ENCODE measurements around the gene SORBS1.

The SORBS1 gene

DNA sequence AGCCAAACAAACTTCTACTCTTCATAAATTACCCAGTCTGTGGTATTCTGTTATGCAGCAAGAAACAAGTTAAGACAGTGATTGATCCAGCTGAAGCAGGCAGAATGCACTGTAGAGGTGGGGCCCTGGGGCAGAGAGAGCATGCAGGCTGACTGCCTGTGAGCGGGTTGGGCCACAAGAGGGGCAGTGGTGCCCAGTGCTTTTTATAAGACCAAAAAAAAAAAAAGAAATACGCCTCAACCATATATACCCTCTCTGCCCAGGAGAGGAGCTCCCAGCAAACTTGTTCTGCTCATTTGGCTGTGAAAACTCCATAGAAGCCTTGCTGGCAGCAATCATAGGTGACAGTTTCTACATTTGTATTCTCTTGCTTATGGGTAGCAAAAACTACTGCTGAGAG, 104.7 kb downstream of the SORBS1 start:
- DNase-seq = no peak

DNA sequence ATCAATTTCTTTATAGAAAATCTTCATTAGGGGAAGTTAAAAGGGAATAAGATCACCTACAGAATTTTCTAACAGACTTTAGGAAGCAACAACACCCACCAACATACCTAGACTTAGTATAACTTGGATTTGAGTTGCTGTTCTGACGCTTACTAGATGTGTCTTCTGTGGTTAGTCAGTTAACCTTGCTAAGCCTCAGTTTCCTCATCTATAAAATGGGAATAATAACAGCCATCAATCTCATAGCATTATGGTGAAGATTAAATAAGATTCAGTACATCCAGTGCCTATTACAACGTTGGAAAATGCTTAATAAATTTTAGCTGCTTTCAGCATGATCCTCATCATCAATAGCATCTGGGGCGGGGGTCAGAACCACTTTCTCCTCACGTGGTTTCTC, 106.2 kb downstream of the SORBS1 start:
- DNase-seq = no peak

DNA sequence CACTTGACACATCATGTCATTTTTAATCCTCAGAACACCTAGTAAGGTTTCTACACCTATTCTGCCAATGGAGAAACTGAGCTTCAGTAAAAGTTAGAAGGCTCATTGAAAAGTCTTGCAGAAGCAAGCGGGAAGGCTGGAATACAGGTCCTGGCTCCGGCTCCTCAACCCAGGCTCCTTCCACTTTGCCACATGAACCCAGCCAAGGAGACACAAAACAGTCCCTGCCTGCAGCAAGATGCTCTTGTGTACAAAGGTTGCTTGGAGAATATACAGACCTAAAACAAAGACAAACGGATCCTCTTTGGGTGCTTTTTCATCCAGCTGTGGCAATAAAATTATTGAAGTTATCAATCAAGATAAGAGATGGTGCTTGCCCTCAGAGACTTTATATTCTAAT, 106.8 kb downstream of the SORBS1 start:
- no peak for DNase-seq

DNA sequence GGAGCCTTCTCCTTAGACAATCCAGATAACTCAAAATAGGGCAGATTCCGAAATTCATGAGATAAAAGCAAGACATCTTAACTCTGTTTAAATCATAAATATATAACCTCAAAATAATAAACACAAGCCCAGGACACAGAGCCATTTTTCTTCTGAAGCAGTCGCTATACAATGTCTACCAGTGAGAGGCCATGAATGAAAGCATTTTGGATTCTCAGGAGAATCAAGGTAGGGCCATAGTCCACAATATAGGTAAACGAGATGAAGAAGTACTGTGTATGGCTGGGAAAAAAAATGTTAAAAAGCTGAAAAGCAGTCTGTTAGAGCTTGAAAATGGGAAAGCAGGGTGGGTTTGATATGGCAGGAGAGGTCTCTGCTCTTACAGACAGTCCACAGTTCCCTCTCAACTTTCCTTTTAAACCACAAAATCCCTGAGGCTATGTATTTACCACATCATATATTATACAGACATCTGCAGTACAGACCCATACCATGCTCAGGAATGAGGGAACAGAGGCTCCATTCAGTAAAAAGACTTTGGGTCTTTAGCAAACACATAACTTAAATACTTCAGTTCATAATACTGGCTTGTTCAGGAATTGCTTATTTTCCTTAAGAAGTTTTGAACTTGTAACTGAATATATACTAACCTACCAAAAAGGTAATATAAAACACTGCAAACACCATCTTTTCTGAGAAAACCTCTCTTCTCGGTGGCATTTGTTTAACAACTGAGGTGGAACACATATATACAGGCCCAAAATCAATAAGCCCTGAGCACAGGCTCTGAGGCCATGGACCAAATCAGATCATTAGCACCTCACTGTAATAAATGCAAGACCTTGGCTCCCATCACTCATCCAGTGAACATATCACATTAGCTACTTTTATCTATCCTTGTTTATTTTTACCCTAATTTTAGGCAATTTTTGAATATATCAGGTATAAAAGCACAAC, 109.3 kb downstream of the SORBS1 start:
- no peak for DNase-seq

DNA sequence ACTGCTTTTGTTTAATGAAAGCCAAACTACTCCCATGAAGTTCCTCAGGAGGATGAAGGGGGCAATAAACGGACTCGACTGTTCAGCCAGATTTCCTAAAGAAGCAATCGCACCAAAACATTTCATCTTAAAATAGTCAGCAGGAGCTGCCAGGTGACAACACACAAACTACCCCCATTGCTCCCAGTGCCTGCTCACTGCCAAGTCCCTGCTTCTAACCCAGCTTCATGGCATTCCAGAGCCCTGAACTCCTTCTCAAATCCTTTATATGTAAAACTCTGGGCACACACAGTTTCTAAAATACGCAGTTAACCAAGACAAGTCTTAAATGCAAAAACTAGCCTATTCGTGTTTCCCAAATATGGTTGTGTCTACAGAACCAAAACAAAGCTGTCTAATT, 110.0 kb downstream of the SORBS1 start:
- no peak for DNase-seq

DNA sequence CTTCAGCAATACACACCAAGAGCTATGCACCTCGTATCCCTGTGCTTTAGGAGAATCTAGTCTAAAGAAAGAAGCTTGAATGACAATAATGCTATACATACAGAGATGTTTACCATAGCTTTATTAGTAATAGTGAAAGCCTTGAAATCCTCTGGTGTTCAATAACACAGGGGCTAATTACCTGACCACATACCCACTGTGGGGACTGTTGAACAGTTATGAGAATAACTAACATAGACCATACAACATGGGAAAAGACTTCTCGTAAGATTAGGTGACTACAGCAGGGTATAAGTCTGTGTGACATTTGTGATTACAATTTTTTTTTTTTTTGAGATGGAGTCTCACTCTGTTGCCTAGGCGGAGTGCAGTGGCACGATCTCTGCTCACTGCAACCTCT, 111.0 kb downstream of the SORBS1 start:
- DNase-seq = no peak

DNA sequence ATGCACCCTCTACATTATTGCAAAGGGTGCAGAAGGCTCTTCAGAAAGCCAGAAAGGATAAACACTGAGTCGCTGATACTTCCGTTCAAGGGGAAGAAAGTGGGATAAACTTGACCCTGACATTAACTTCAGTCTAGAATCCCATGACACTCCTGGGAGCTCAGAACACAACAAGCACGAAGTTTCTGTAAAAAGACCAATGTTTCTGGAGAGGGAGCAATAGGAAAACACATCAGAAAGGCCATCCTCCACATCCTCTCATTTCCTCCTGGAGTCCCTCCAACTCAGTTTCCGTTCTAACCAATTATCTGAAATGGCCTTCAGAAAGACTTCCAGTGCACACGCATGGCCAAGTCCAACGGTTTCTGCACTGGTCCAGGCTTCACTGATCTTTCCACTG, 113.5 kb downstream of the SORBS1 start:
- no peak for DNase-seq

DNA sequence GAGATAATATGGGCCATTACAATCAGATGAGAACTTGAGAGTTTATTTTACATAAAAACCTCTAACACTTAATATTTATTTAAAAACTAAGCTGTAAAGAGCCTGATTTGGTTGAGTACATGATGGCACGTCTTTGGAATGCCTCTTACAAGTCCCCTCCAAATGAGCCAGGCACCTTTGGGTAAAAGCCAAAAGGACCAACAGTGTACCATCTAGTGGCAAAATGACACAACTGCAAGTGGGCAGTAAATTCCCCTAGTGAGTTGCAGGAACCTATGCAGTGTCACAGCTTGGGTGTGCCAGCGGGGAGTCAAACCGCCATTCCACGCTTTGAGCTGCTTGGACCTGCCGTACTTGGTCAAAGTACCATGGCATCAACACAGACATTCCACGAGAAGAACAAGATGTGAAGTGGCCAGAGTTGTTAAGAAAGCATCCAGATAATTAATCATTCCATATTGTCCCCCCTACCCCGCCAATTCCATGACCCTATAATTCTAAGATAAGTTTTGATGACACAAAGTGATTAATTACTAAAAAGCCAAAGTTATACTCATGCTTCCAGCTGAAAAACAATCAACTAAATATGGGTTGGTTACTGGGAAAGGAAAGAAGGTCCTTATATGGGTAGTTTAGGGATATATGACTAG, 115.2 kb downstream of the SORBS1 start:
- peak; percentile 43 for DNase-seq

DNA sequence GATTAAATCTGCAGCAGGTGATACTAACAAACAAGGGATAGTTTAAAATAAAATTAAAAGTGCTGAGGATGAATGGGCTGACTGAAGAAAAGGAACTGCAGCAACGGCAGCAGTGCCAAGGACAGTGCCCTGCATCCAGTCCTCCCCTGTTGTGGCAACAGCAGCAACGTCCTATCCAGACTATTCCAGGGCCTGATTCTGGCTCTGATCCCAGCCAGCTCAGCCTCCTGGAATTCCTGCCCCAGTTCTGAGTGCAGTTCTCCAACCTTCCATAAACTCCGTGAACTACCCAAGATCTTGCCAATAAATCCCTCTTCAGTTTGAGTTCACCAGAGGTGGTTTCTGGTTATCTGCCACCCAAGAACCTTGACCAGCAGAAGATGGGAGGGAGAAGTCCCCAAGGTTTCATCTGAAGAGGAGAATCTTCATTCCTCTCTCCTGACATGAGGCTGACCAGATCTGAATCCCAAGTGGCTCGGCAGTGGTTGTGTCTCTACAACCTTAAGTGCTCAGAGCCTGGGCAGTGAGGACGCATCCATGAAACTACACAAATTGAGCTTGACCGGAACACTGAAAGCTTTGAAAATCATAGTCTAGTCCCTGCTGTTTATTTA, 115.8 kb downstream of the SORBS1 start:
- DNase-seq = no peak

DNA sequence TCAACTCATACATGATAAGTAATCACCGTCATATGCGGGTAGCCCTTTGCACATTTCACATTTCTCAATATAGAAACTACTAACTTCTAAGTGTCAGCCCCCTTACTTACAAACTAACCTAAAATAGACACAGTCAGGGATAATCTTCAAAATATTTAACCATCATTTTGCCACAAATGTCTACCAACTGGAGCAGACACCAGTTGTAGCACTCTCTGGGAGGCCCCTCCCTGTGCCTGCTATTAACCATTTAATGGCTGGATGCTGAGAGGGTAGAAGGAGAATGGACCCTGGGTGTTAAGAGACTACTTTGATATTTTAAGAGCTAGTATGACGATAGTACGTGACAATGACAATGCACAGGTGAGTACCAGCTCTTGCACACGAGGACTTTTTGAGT, 116.4 kb downstream of the SORBS1 start:
- DNase-seq = no peak

DNA sequence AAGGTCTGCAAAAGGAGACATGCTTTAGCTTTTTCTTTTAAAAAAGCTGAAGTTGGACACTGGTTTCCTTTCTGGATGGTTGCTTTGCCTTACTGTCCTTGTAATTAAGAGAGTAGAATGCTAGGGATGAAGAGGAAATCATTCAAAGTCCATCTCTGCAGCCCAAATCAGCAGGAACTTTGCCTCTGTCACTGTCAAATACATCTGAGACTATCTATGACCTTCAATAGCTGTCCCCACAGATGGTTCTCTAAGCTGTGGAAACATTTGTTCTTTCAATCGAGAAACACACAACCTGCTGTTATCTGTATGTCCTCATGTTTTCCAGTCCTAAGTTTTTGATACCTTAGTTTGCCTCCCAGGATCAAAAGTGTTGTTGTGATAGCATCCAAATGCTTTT, 117.5 kb downstream of the SORBS1 start:
- DNase-seq = no peak

DNA sequence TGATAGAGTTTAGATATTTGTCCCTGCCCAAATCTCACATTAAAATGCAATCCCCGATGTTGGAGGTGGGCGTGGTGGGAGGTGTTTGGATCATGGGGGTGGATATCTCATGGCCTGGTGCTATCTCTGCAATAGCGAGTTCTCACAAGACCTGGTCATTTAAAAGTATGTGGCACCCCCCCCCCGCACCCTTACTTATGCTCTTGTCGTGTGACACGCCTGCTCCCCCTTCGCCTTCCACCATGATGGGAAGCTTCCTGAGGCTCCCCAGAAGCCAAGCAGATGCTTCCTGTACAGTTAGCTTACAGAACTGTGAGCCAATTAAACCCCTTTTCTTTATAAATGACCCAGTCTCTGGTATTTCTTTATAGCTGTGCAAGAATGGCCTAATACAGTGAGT, 118.8 kb downstream of the SORBS1 start:
- DNase-seq = no peak

DNA sequence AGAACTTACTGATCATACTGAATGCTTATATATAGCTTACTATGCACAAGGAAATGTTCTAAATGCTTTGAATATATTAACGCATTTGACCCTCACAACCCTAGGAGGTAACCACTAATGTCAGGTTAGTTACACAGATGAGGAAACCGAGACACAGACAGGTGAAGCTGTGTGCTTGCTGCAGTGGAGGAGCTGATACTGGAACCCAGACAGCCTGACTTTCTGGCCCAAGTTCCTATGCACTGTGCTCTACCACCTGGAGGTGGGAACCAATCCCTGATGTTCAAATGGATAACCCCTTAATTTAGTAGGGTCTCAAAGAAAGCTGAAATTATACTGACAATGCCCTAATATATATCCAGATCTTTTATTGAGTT, 119.6 kb downstream of the SORBS1 start:
- no peak for DNase-seq

DNA sequence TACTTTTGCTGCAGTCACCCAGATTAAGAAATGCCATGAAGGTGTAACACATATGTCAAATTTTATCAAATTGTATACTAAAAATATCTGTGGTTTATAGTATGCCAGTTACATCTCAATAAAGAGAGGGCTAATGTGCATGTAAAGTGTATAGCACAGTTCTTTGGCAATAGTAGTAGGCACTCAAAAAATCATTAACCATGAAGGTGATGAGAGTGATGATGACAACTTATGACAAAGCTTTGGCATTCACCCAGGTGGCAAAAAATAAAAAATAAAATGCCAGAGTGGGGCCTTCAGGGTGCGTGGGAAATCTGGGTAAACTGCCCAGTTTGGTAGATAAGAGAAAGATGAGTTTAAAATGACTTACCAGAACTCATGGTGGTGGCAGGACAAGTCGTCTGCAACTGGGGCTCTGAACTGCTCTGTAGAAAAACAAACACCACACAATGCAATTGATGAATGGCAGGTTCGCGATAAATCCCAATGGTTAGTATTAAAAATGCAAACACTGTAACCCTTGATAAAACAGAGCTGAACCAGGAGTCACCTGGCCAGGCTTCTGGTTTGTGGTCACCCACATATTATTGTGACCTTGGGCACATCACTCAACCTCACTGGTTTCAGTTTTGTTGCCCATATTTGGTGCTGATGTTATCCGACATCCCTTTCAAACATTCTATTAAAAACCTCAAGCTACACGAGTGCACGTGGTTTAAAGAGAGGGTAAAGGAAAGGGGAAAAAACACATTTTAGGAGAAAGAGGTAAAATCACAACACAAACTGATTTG, 120.2 kb downstream of the SORBS1 start:
- DNase-seq = peak; percentile 32

DNA sequence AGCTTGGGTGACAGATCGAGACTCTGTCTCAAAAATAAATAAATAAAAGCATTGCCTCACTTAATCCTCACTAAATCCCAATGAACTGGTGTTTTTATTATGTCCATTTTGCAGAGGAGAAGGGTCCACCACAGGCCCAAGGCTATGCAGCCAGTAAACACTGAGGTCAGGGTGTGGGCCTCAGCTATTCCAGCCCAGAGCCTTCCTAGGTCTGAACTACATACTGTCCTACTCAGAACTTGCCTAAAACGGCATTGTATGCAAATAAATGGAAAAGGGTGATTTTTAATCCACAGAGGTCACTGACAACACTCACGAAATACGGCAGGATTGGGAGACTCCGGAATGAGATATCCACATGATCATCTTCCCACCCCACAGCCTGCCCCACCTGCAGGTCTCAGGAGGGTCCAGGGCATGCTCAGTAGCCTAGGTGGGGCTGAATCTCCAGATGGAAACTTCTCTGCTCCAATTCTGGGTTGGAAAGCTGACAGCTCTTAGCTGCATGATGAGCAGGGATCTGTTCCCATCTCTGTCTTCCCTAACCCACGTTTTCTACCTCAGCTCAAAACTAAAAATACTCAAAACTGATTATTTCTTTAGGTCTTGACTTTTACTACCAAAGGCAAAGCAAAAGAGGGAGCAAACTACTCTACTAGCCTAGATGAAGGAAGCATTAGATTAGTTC, 121.0 kb downstream of the SORBS1 start:
- DNase-seq = no peak

DNA sequence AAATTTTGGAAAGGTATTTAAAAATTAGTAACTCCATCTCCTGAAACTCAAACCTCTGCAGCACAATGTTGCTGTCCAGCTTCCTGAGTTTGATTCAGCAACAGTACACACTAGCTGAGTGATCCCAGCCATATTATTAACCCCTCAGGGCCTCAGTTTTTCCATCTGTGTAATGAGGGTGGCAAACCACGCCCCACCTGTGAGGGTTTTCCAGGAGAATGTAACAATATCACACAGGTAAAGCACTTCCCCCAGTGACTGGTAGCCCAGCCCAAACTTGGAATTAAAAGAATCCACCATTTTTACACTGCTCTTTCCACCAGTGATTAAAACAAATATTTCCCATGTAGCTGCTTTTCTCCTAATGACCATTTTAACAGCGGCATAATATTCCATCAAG, 122.4 kb downstream of the SORBS1 start:
- no peak for DNase-seq

DNA sequence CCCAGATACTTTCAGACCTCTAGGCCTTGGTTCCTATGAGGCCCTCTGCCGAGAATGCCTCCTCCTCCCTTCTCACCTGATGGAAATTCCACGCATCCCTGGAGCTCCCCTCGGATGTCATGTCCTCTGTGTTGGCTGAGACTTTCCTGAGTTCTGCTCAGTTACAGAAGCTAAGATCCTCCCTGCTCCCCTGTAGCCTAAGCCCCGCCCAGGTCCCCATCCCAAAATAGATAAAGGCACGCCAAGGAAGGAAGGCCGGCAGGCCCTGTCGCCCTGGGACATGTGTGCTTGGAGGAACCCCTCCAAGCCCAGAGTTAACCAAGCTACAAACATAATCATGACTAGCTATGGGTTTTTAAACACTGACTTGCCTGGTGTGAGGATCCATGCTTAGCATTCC, 123.5 kb downstream of the SORBS1 start:
- no peak for DNase-seq

DNA sequence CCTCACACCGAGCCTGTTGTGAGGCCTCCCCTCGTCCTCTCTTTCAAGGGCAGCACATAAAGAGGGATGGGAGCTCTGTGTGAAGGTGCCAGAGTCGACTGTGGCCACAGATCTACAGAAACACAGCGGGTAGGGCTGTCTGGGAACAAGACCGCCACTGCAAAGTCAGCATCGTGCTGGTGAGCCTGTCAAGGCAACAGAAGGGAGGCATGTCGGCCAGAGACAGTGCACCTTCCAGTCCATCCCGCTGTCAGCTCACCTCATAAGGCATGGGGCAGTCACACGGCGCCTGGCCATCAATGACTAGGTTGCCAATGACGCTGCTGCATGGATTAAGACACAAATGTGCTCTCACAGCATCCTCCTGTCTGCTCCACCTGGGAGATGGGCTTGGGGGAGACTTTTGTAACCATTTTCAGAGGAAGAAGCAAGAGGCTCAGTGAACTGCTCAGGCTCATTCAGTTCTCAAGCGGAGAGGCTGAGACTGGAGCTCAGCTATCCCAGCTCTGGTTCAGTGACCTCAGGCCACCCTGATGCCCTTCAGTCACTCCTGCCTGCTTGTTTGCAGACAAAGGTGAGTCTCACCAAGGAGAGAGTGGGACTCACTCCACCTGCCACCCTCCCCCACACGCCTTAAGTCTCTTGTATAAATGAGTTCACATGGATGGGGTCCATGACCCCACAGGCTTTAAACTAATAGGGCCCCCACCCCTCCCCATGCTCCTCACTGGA, 125.5 kb downstream of the SORBS1 start:
- no peak for DNase-seq

DNA sequence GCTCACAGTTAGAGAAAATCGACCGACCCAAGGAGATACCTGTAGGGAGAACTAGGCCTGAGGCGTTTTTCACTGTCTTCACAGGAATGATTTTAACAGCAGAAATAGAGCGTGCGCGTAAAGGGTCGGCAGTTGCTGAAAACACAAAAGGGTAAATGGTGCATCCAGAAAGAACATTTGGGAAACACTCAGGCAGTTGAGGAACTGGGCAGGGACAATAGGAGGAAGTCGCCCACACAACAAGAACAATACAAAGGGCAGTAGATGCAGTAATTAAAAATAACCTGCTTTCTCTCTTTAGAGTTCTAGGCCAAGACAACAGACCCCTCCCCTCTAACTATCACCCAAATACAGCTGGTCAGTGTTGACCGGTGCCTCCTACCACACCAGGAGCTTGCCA, 126.6 kb downstream of the SORBS1 start:
- no peak for DNase-seq

DNA sequence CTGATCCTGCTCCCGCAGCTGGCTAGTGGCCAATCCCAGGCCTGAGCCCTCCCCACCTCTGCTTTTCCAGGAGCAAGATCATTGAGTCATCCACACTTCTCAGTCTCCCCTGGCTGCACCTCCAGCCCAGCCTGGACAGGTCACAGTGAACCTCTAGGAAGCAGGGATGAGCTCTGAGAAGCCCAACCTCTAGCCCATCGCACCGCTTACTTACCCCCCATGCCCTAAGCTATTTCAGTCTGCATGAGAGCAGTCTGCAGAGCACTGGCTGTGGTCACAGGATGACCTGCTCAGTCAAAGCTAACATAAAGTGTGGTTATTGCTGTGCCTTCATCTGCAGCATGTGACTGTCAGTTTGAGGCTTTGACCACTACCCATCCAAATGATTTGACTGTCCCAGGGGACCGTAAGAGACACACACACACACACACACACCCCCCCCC, 129.2 kb downstream of the SORBS1 start:
- no peak for DNase-seq

DNA sequence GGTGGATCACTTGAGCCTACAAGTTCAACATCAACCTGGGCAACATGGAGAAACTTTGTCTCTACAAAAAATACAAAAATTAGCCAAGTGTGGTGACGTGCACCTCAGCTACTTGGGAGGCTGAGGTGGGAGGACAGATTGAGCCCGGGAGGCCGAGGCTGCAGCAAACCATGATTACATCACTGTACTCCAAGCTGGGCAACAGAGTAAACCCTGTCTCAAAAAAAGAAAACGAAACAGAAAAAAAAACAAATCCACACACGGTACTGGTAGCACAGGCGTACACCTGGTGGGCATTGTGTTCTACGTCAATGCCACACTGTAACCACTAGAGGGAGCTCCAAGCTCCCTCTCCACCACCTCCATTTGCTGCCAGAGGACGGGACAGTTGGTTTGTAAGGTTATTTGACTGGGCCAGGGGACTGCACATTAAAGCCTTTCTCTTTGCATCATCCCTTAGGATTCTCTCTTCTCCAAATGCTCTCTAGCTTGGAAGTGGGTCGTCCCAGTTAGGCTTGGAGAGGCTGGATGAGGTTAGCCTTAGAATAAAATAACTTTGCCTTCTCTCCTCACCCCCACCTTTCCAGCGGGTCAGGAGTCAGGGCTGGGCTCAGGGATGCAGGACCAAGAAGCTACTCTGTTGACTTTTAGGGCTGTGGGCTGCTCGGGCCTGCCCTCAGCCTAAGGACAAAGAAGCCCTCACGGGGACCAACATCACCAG, 130.8 kb downstream of the SORBS1 start:
- DNase-seq = peak; percentile 33

All from NCI-H1105 treated with DMSO at 0.1 percent for 48 hours (cell line).